Measurements from ENCODE around the gene POLR2L. TPM values are rescaled to one million over a fixed set of nuclear protein-coding genes. Genes with fewer than 3 reads are reported as not detected.

The POLR2L gene
- total RNA-seq, 4 donors from 2014 or later, result 95.5 to 165 (median 110) TPM

GRCh38 chr11:802018-802617, 40.2 kb downstream of the POLR2L start:
- no peak for TF ChIP-seq CTCF (IDR thresholded peaks at IDR 0.05)
- no peak for ATAC-seq (ENCODE audit: low FRiP score)

GRCh38 chr11:801097-801780, 41.1 kb downstream of the POLR2L start:
- ATAC-seq (ENCODE audit: low FRiP score) (no peak), DNase-seq (ENCODE audit: low spot score) (no peak)
- TF ChIP-seq CTCF (IDR thresholded peaks at IDR 0.05), result no peak

More at GRCh38 chr11:802018-802617, 40.2 kb downstream of the POLR2L start:
- no peak for DNase-seq (ENCODE audit: low spot score)

GRCh38 chr11:800473-800872, 41.9 kb downstream of the POLR2L start:
- ATAC-seq (ENCODE audit: low FRiP score), result no peak
- DNase-seq (ENCODE audit: low spot score), result no peak
- no peak for TF ChIP-seq CTCF (IDR thresholded peaks at IDR 0.05)

GRCh38 chr11:799641-800316, 42.5 kb downstream of the POLR2L start:
- no peak for DNase-seq (ENCODE audit: low spot score)
- no peak for TF ChIP-seq CTCF (IDR thresholded peaks at IDR 0.05)
- ATAC-seq (ENCODE audit: low FRiP score), result no peak

- ATAC-seq (ENCODE audit: low FRiP score) (peak; percentile 52), DNase-seq (ENCODE audit: low spot score) (no peak)
- TF ChIP-seq CTCF (IDR thresholded peaks at IDR 0.05), result peak in 2 of 3 donors; percentile 83 to 90
Measured at GRCh38 chr11:798093-798713, 44.1 kb downstream of the POLR2L start, which contains the start of gene SLC25A22. SLC25A22 (minus strand) TSS chr11:798281; CDS start chr11:795006, 3,275 bp downstream.

GRCh38 chr11:797296-798092, 44.8 kb downstream of the POLR2L start:
- DNase-seq (ENCODE audit: low spot score) (no peak), ATAC-seq (ENCODE audit: low FRiP score) (peak; percentile 38)
- TF ChIP-seq CTCF (IDR thresholded peaks at IDR 0.05), result no peak

Measured in omental fat pad (tissue), 4 donors.